Lung (tissue), 12 donors: ENCODE data around the gene DHRS3. TPM values are rescaled to one million over a fixed set of nuclear protein-coding genes. Genes with fewer than 3 reads are reported as not detected.

Experiments
- ATAC-seq: fragments of 200-7000 bp; cut with Tn5 transposase; one replicate; pipeline ENCODE4 v1.9.1; 2020; ENCODE audit warnings: moderate number of reproducible peaks; ENCODE audit not compliant: insufficient read depth, low FRiP score
- DNase-seq, 3 donors: peaks; one replicate each; pipeline ENCODE4 v3.0.0-alpha.2; 2013 to 2017
- H3K27ac ChIP-seq, 2 donors: one replicate each; pipeline ENCODE4 v1.5.1; 2013; ENCODE audit warnings: mild to moderate bottlenecking in 2 of 2, moderate library complexity in 2 of 2, control low read depth in 1 of 2, inconsistent platforms in 1 of 2, low read depth in 1 of 2, low read length in 1 of 2
- H3K27me3 ChIP-seq, 3 donors: one replicate each; pipeline ENCODE4 v1.5.1; 2013; ENCODE audit warnings: low read length in 2 of 3; ENCODE audit not compliant: control insufficient read depth in 3 of 3, insufficient read depth in 3 of 3
- H3K36me3 ChIP-seq, 4 donors: one replicate each; pipeline ENCODE4 v1.5.1; 2013; ENCODE audit warnings: low read length in 4 of 4, mild to moderate bottlenecking in 1 of 4, moderate library complexity in 1 of 4; ENCODE audit not compliant: control insufficient read depth in 4 of 4, insufficient read depth in 4 of 4
- H3K4me1 ChIP-seq, 5 donors: one replicate each; pipeline ENCODE4 v1.5.1; 2013; ENCODE audit warnings: low read length in 5 of 5, mild to moderate bottlenecking in 2 of 5, moderate library complexity in 1 of 5; ENCODE audit not compliant: control insufficient read depth in 5 of 5, insufficient read depth in 5 of 5
- H3K4me3 ChIP-seq: one replicate; pipeline ENCODE4 v1.5.1; 2013; ENCODE audit warnings: mild to moderate bottlenecking, control low read depth, moderate library complexity
- H3K9ac ChIP-seq, 2 donors: one replicate each; pipeline ENCODE4 v1.5.1; 2013; ENCODE audit warnings: low read length in 2 of 2, control low read depth in 1 of 2; ENCODE audit not compliant: insufficient read depth in 1 of 2
- H3K9me3 ChIP-seq, 4 donors: one replicate each; pipeline ENCODE4 v1.5.1; 2013; ENCODE audit warnings: low read length in 3 of 4, mild to moderate bottlenecking in 1 of 4, moderate library complexity in 1 of 4; ENCODE audit not compliant: control insufficient read depth in 4 of 4, insufficient read depth in 3 of 4
- WGBS, 2 donors: extraction: QIAGEN DNeasy Blood & Tissue Kit; methylation state at CpG; one replicate each; pipeline ENCODE4 v1.1.7; 2013; 5-methylcytosine and 5-hydroxymethylcytosine counted together
- polyA plus RNA-seq, 2 donors: library from polyadenylated mRNA; stranded (reverse); fragments of 200-250 nt; gene quantifications; one replicate each; pipeline ENCODE4 v1.2.1, GENCODE V29; 2013
- total RNA-seq, 2 donors: library from RNA; depleted of rRNA in 1 of 2; stranded (reverse); fragments of >200 nt in 1 of 2; gene quantifications; one replicate each; pipeline ENCODE4 v1.2.1, GENCODE V29; 2014 to 2021
- TF ChIP-seq, protein P1 (sequence below): IDR thresholded peaks from 2 replicates; pipeline ENCODE4 v1.5.1; 2012; ENCODE audit warnings: mild to moderate bottlenecking; ENCODE audit errors: control extremely low read depth, extremely low read depth
- donor health status: control.
- donor health status: control.
- donor health status: Bipolar disorder and iron deficiency.
- donor health status: healthy.
- donor health status: DM: yes; HTN: yes; CAD: no.

DHRS3 gene
- total and polyA plus RNA-seq, 4 donors: 56.7 to 109 (median 79.8) TPM

DNA sequence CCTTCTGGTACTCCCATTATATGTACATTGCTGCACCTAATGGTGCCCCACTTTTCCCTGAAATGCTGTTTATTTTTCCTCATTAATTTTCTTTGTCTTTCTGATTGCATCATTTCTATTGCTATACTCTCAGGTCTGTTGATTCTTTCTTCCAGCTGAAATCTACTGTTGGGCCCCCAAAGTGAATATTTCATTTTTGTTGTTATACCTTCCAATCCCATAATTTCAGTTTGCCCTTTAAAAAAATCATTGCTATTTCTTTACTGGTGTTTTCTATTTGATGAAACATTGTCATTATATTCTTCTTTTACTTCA lies 22.9 kb upstream of the DHRS3 start:
- Histone ChIP-seq H3K27ac (no peak overlapping the region), H3K4me1 (peaks cover 0 to 7% (median 0%) of the 10 kb centered on the region in 5 donors), H3K9me3 (peaks cover 0 to 18% (median 3%) of the 10 kb centered on the region in 4 donors), H3K4me3 (no peak overlapping the region), H3K27me3 (no peaks in the 10 kb centered on the region), H3K9ac (no peak overlapping the region), H3K36me3 (no peaks in the 10 kb centered on the region)
- TF ChIP-seq, protein P1, sequence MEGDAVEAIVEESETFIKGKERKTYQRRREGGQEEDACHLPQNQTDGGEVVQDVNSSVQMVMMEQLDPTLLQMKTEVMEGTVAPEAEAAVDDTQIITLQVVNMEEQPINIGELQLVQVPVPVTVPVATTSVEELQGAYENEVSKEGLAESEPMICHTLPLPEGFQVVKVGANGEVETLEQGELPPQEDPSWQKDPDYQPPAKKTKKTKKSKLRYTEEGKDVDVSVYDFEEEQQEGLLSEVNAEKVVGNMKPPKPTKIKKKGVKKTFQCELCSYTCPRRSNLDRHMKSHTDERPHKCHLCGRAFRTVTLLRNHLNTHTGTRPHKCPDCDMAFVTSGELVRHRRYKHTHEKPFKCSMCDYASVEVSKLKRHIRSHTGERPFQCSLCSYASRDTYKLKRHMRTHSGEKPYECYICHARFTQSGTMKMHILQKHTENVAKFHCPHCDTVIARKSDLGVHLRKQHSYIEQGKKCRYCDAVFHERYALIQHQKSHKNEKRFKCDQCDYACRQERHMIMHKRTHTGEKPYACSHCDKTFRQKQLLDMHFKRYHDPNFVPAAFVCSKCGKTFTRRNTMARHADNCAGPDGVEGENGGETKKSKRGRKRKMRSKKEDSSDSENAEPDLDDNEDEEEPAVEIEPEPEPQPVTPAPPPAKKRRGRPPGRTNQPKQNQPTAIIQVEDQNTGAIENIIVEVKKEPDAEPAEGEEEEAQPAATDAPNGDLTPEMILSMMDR: no peak
- no peak for DNase-seq
- ATAC-seq: no peak

DNA sequence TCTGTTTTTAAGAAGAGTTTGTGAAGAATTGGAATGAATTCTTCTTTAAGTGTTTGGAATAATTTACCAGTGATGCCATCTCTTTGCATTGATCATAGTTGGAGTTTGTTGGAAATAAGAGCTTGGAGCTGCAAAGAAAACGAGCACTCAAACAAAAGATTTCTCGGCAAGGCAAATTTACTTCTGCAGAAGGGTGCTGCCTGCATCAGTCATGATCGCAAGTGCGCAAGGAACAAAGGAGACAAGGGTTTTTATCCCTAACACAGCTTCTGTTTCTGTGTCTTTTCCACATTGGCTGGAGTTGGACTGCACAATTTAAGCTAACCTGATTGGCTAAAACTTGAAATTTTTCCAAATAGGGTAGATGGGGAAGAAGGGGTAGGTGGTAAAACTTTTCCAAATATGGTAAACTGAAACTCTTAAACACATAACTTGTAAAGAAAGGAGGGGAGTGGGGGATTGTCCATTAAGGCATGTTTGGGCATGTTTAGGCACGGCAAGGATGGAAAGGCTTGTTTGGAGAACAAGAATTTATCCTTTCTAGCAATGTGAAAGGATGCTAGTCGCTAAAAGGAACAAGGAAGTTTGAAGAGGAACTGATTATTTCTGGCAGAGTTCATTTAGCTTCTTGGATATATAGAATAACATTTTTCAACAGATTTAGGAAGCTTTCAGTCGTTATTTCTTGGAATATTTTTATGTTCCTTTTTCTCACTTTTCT lies 22.4 kb upstream of the DHRS3 start:
- Histone ChIP-seq H3K27ac (no peak overlapping the region), H3K4me1 (peaks cover 0 to 7% (median 0%) of the 10 kb centered on the region in 5 donors), H3K4me3 (no peak overlapping the region), H3K9ac (no peak overlapping the region), H3K36me3 (no peaks in the 10 kb centered on the region), H3K9me3 (peaks cover 0 to 18% (median 3%) of the 10 kb centered on the region in 4 donors), H3K27me3 (no peaks in the 10 kb centered on the region)
- 89 to 90% methylated on average over 7 of the region's 7 CpGs for WGBS, 2 donors
- ATAC-seq: no peak
- DNase-seq: no peak
- TF ChIP-seq, protein P1: no peak

DNA sequence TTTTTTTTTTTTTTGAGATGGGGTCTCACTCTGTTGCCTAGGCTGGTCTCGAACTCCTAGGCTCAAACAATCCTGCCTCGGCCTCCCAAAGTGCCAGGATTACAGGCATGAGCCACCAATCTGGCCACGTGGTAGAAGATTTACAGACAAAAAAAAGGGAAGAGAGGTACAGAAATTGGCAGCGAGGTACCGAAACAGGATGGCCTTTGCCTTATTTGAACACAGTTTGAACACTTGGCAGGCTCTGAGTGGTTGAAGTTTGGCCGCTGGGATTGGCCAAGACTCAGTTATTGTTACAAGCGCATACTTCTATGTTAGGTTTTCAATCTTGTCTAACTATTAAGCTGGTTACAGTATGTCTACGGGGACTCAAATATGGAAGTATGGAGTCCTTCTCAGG lies 19.7 kb upstream of the DHRS3 start:
- TF ChIP-seq, protein P1: no peak
- Histone ChIP-seq H3K9me3 (peaks cover 0 to 18% (median 3%) of the 10 kb centered on the region in 4 donors), H3K27ac (no peak overlapping the region), H3K4me1 (peaks cover 0 to 7% (median 0%) of the 10 kb centered on the region in 5 donors), H3K4me3 (no peak overlapping the region), H3K36me3 (no peaks in the 10 kb centered on the region), H3K27me3 (no peaks in the 10 kb centered on the region), H3K9ac (no peak overlapping the region)
- DNase-seq (no peak), ATAC-seq (no peak)
- WGBS, 2 donors: 83 to 96% methylated on average over 8 of the region's 8 CpGs
